ENCODE results near the gene EBLN2. TPM values are rescaled to one million over a fixed set of nuclear protein-coding genes. Genes with fewer than 3 reads are reported as not detected.

EBLN2 gene
- 0.32 to 0.65 TPM (median 0.49 TPM) in 4 of 5 replicates, not detected in the other for total RNA-seq (2022; extraction: Qiagen RNA extraction)

DNA sequence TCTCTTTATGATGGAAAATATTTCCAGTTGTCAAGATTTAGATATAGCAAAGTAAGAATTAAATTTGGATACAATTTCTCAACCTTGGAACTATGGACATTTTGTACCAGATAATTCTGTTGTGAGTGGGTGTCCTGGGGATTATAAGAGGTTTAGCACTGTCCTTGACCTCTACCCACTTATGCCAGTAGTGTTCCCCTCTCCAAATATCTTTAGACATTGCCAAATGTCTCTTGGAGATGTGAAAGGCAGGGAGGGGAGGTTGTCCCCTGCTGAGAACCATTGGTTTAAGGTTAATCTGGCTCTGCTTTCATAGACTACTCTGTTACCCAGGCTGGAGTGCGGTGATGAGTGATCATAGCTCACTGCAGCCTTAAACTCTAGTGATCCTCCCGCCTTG is at the start of gene EBLN2:
Gene EBLN2, plus strand, starts transcription at position 244 of the 400 bp plus-strand sequence. CDS start 423 bp downstream, outside the sequence.

Other genes starting within 250 kb of the EBLN2 start
- 16.2 to 18.2 TPM (median 16.8 TPM) in 5 replicates for gene SHQ1, start 213.2 kb upstream of the EBLN2 start, total RNA-seq (2022; extraction: Qiagen RNA extraction)
- gene GXYLT2, start 173.6 kb upstream of the EBLN2 start, total RNA-seq (2022; extraction: Qiagen RNA extraction), result 1.1 to 1.4 TPM (median 1.4 TPM) in 5 replicates
- gene PPP4R2, start 64.8 kb upstream of the EBLN2 start, total RNA-seq (2022; extraction: Qiagen RNA extraction), result 26.8 to 47.0 TPM (median 39.9 TPM) in 5 replicates

Measured in A549 treated with Mapracorat at 1 μM for 4 hours (cell line).